Loucy (cell line): ENCODE measurements around the gene CDC42EP3.

Experiments used
- CTCF ChIP-seq: fragments of 200-600 bp; sonication (generic); conservative IDR thresholded peaks from 2 replicates; pipeline ENCODE4 v1.5.1; 2014; ENCODE audit warnings: mild to moderate bottlenecking, antibody characterized with exemption, low read length
- EZH2phosphoT487 ChIP-seq: fragments of 200-600 bp; IDR thresholded peaks from 2 replicates; pipeline ENCODE4 v1.6.1; 2018; ENCODE audit warnings: antibody characterized with exemption, mild to moderate bottlenecking, moderate library complexity, borderline replicate concordance

- TF ChIP-seq CTCF (no peak), EZH2phosphoT487 (no peak)
These were observed 1.4 kb upstream of the CDC42EP3 start for GRCh38 chr2:37672870-37673184.
